Neural crest cell (in vitro differentiated cells): Measurements from ENCODE around the gene CBLN1. TPM values are rescaled to one million over a fixed set of nuclear protein-coding genes. Genes with fewer than 3 reads are reported as not detected.
A peak's percentile ranks its signal among the peaks of the same experiment; 100 is the strongest.

Experiments
- DNase-seq: peaks from one replicate; pipeline ENCODE4 v3.0.0; 2021; ENCODE audit warnings: low read depth, mixed read lengths, low spot score
- H3K27ac Mint-ChIP-seq: one replicate; pipeline ENCODE4 v1.8.0; 2021; ENCODE audit warnings: mild to moderate bottlenecking, mixed read lengths; ENCODE audit not compliant: unreplicated experiment
- H3K27me3 Mint-ChIP-seq: 2 replicates; pipeline ENCODE4 v1.8.0; 2021; ENCODE audit warnings: low read depth, mild to moderate bottlenecking, mixed read lengths
- H3K36me3 Mint-ChIP-seq: 2 replicates; pipeline ENCODE4 v1.8.0; 2021; ENCODE audit warnings: low read depth, mild to moderate bottlenecking, mixed read lengths
- H3K4me1 Mint-ChIP-seq: 2 replicates; pipeline ENCODE4 v1.8.0; 2021; ENCODE audit warnings: mixed read lengths
- H3K4me3 Mint-ChIP-seq: one replicate; pipeline ENCODE4 v1.8.0; 2021; ENCODE audit warnings: mild to moderate bottlenecking, mixed read lengths
- H3K9me3 Mint-ChIP-seq: 2 replicates; pipeline ENCODE4 v1.8.0; 2021; ENCODE audit warnings: mixed read lengths
- CTCF ChIP-seq: fragments of 200-600 bp; sonication (generic); conservative IDR thresholded peaks from 2 replicates; pipeline ENCODE4 v1.5.0; 2021; ENCODE audit warnings: antibody characterized with exemption, mild to moderate bottlenecking
- total RNA-seq: library from RNA; stranded (reverse); gene quantifications from 2 replicates; pipeline ENCODE4 v1.2.1, GENCODE V29; 2021

CBLN1 gene
- total RNA-seq, 1 donor from 2014 or later = 0.61 TPM

- no peaks in the 10 kb centered on the region for H3K9me3 Mint-ChIP-seq
- no peak overlapping the region for H3K27ac Mint-ChIP-seq
- H3K4me3 Mint-ChIP-seq = peak overlapping the region; percentile 57
- peaks cover 26% of the 10 kb centered on the region for H3K4me1 Mint-ChIP-seq
- DNase-seq = no peak
- no peak for TF ChIP-seq CTCF
- no peaks in the 10 kb centered on the region for H3K36me3 Mint-ChIP-seq
- H3K27me3 Mint-ChIP-seq = peaks cover 93% of the 10 kb centered on the region
Observed at GRCh38 chr16:49277766-49278566, 3.7 kb downstream of the CBLN1 start.

- no peak for DNase-seq
- Mint-ChIP-seq H3K27me3 (peaks cover 93% of the 10 kb centered on the region), H3K4me1 (peaks cover 20% of the 10 kb centered on the region), H3K4me3 (no peak overlapping the region), H3K9me3 (no peaks in the 10 kb centered on the region), H3K36me3 (no peaks in the 10 kb centered on the region), H3K27ac (no peak overlapping the region)
- no peak for TF ChIP-seq CTCF
Observed at GRCh38 chr16:49277386-49277742, 4.3 kb downstream of the CBLN1 start.

GRCh38 chr16:49276646-49277385 lies 4.8 kb downstream of the CBLN1 start:
- H3K4me1 Mint-ChIP-seq = peaks cover 20% of the 10 kb centered on the region
- H3K4me3 Mint-ChIP-seq = no peak overlapping the region
- no peak for TF ChIP-seq CTCF
- DNase-seq = no peak
- no peak overlapping the region for H3K27ac Mint-ChIP-seq
- peaks cover 98% of the 10 kb centered on the region for H3K27me3 Mint-ChIP-seq
- H3K9me3 Mint-ChIP-seq = no peaks in the 10 kb centered on the region
- H3K36me3 Mint-ChIP-seq = no peaks in the 10 kb centered on the region

GRCh38 chr16:49275870-49276269 lies 5.8 kb downstream of the CBLN1 start:
- peaks cover 17% of the 10 kb centered on the region for H3K4me1 Mint-ChIP-seq

More at GRCh38 chr16:49275870-49276269, 5.8 kb downstream of the CBLN1 start:
- no peak for DNase-seq
- Mint-ChIP-seq H3K27me3 (peaks cover 100% of the 10 kb centered on the region), H3K27ac (no peak overlapping the region), H3K4me3 (no peak overlapping the region), H3K36me3 (no peaks in the 10 kb centered on the region), H3K9me3 (no peaks in the 10 kb centered on the region)
- no peak for TF ChIP-seq CTCF
